HG03457 (cell line): Measurements from ENCODE around the gene ELP6.
"Not testable (repeated sequence)": the region's sequence is repeated elsewhere in the genome, so short reads cannot be mapped to it uniquely, and the experiment has no call there.

Experiments
- ATAC-seq: cut with Tn5 transposase; IDR thresholded peaks from one replicate; pipeline ENCODE4 v1.9.1; 2021; ENCODE audit warnings: moderate number of reproducible peaks; ENCODE audit not compliant: unreplicated experiment

Gene ELP6

GRCh38 chr3:47469616-47470015 is 43.9 kb downstream of the ELP6 start:
- no peak for ATAC-seq

GRCh38 chr3:47468315-47468714 is 45.2 kb downstream of the ELP6 start:
- ATAC-seq, result not testable (repeated sequence)

- ATAC-seq, result no peak
Observed at GRCh38 chr3:47464588-47464987, 48.9 kb downstream of the ELP6 start.

GRCh38 chr3:47459534-47460085 is 53.9 kb downstream of the ELP6 start:
- ATAC-seq, result not testable (repeated sequence)

- no peak for ATAC-seq
Observed at GRCh38 chr3:47456984-47457383, 56.5 kb downstream of the ELP6 start.

GRCh38 chr3:47455806-47456452 is 57.6 kb downstream of the ELP6 start:
- no peak for ATAC-seq

GRCh38 chr3:47452453-47453215 is 60.9 kb downstream of the ELP6 start:
- no peak for ATAC-seq
